Keratinocyte (primary cell): Measurements from ENCODE around the gene EFCAB8. TPM values are rescaled to one million over a fixed set of nuclear protein-coding genes. Genes with fewer than 3 reads are reported as not detected.

Source experiments
- DNase-seq: peaks from one replicate; pipeline ENCODE4 v3.0.0-alpha.2; 2011; ENCODE audit warnings: low read depth, missing footprints, low spot score
- FAIRE-seq: peaks from 2 replicates; lab custom pipeline; 2011; peaks lifted over from hg19 to GRCh38; lab: Jason Lieb, UNC
- H2AFZ ChIP-seq: 2 replicates; pipeline ENCODE4 v1.6.0; 2012; ENCODE audit warnings: low read length, control low read depth, inconsistent platforms; ENCODE audit not compliant: control insufficient read depth
- H3K27ac ChIP-seq: 2 replicates; pipeline ENCODE4 v1.5.1; 2011; ENCODE audit warnings: low read length; ENCODE audit not compliant: control insufficient read depth, insufficient read depth
- H3K27me3 ChIP-seq: 3 replicates; pipeline ENCODE4 v1.6.0; 2011; ENCODE audit warnings: low read length; ENCODE audit not compliant: control insufficient read depth, insufficient read depth; ENCODE audit errors: extremely low read depth
- H3K36me3 ChIP-seq, 2 experiments: 2 replicates in 1 of 2; 3 replicates in 1 of 2; pipeline ENCODE4 v1.5.1; 2011; ENCODE audit warnings: low read length in 2 of 2, mild to moderate bottlenecking in 1 of 2; ENCODE audit not compliant: control insufficient read depth in 2 of 2, insufficient read depth in 2 of 2; ENCODE audit errors: extremely low read depth in 1 of 2
- H3K4me1 ChIP-seq: 3 replicates; pipeline ENCODE4 v1.5.1; 2011; ENCODE audit warnings: low read length; ENCODE audit not compliant: control insufficient read depth, insufficient read depth; ENCODE audit errors: extremely low read depth
- H3K4me2 ChIP-seq: 3 replicates; pipeline ENCODE4 v1.6.0; 2011; ENCODE audit warnings: low read depth, low read length; ENCODE audit not compliant: control insufficient read depth, insufficient read depth; ENCODE audit errors: extremely low read depth
- H3K4me3 ChIP-seq, 3 experiments: fragments of 200-600 bp in 1 of 3; sonication (generic) in 1 of 3; 2 replicates in 2 of 3; 3 replicates in 1 of 3; pipeline ENCODE4 v1.5.1; 2011 to 2016; ENCODE audit warnings: low read length in 3 of 3, mild to moderate bottlenecking in 3 of 3, control low read depth in 2 of 3, inconsistent platforms in 1 of 3, low read depth in 1 of 3, mixed read lengths in 1 of 3, mixed run types in 1 of 3, moderate library complexity in 1 of 3; ENCODE audit not compliant: control insufficient read depth in 2 of 3, insufficient read depth in 2 of 3; ENCODE audit errors: extremely low read depth in 1 of 3
- H3K79me2 ChIP-seq: 2 replicates; pipeline ENCODE4 v1.6.0; 2012; ENCODE audit warnings: low read length; ENCODE audit not compliant: control insufficient read depth, insufficient read depth
- H3K9ac ChIP-seq: 3 replicates; pipeline ENCODE4 v1.6.0; 2011; ENCODE audit warnings: low read length; ENCODE audit not compliant: control insufficient read depth, insufficient read depth; ENCODE audit errors: extremely low read depth
- H3K9me1 ChIP-seq: 3 replicates; pipeline ENCODE4 v1.6.0; 2011; ENCODE audit warnings: low read length; ENCODE audit not compliant: control insufficient read depth, insufficient read depth; ENCODE audit errors: extremely low read depth
- H3K9me3 ChIP-seq: 2 replicates; pipeline ENCODE4 v1.5.1; 2012; ENCODE audit warnings: low read depth, low read length; ENCODE audit not compliant: control insufficient read depth
- H4K20me1 ChIP-seq: 3 replicates; pipeline ENCODE4 v1.6.0; 2011; ENCODE audit warnings: low read length; ENCODE audit not compliant: control insufficient read depth, insufficient read depth; ENCODE audit errors: extremely low read depth
- CTCF ChIP-seq, 3 experiments: IDR thresholded peaks in 1 of 3; conservative IDR thresholded peaks in 1 of 3; optimal IDR thresholded peaks in 1 of 3; 2 replicates in 2 of 3; 3 replicates in 1 of 3; pipeline versions ENCODE3 to v1.5.1; 2011; ENCODE audit warnings: low read length in 3 of 3, mild to moderate bottlenecking in 3 of 3, moderate library complexity in 2 of 3, control low read depth in 1 of 3, inconsistent platforms in 1 of 3; ENCODE audit not compliant: insufficient read depth in 2 of 3; ENCODE audit errors: extremely low read depth in 1 of 3
- EZH2 ChIP-seq: IDR thresholded peaks from one replicate; pipeline ENCODE4 v1.6.1; 2012; ENCODE audit warnings: inconsistent platforms, mild to moderate bottlenecking, low read length, moderate library complexity
- dilution Hi-C: fragments of 300-500 bp; cut with MboI; formaldehyde crosslinking; loops from one replicate; pipeline ENCODE4 v1.7.0; 2020; ENCODE audit warnings: low sequenced_read_pairs; ENCODE audit not compliant: extremely low pct_ligation_motif_present
- polyA plus RNA-seq, 5 experiments: library from polyadenylated mRNA; depleted of rRNA in 3 of 5; stranded (reverse) in 3 of 5; stranded (forward) in 1 of 5; unstranded in 1 of 5; fragments of >200 nt; gene quantifications; 1 replicate in 1 of 5; 2 replicates in 3 of 5; 3 replicates in 1 of 5; pipeline versions ENCODE4 v1.2.1 to v1.2.3, GENCODE V29; 2011 to 2012; ENCODE audit warnings: missing spikeins in 2 of 5, low read depth in 1 of 5, low replicate concordance in 1 of 5

The EFCAB8 gene
- polyA plus RNA-seq, 1 donor (not counting 4 experiments of a cell fraction or from before 2014, with no cell fraction given): 0.03 TPM

- Histone ChIP-seq H3K4me3 (no peak overlapping the region), H3K27me3 (no peaks in the 10 kb centered on the region), H3K9me1 (no peaks in the 10 kb centered on the region), H3K9ac (no peak overlapping the region), H2AFZ (no peak overlapping the region), H3K4me2 (no peak overlapping the region), H3K27ac (no peak overlapping the region), H4K20me1 (peaks cover 5% of the 10 kb centered on the region), H3K79me2 (peaks cover 46% of the 10 kb centered on the region), H3K9me3 (no peaks in the 10 kb centered on the region), H3K4me1 (peaks cover 22% of the 10 kb centered on the region), H3K36me3 (peaks cover 11 to 28% of the 10 kb centered on the region in 2 experiments)
- DNase-seq (no peak), FAIRE-seq (no peak)
- TF ChIP-seq CTCF (optimal IDR thresholded peaks at IDR 0.05 in 1 of 3, IDR thresholded peaks at IDR 0.05 in 1 of 3, conservative IDR thresholded peaks at IDR 0.05 in 1 of 3; ENCODE audit: extremely low read depth in 1 of 3, insufficient read depth in 2 of 3, low read length in 3 of 3): no peak
- TF ChIP-seq EZH2: no peak
- dilution Hi-C loops: no loop called here
Observed at GRCh38 chr20:32842688-32843524, 15.8 kb upstream of the EFCAB8 start.

- Histone ChIP-seq H3K4me1 (peaks cover 22% of the 10 kb centered on the region), H3K79me2 (peaks cover 34% of the 10 kb centered on the region), H4K20me1 (peaks cover 5% of the 10 kb centered on the region), H3K9ac (no peak overlapping the region), H3K27me3 (no peaks in the 10 kb centered on the region), H3K27ac (no peak overlapping the region), H3K4me3 (no peak overlapping the region), H3K9me1 (no peaks in the 10 kb centered on the region), H3K36me3 (peaks cover 13 to 21% of the 10 kb centered on the region in 2 experiments), H3K4me2 (no peak overlapping the region), H2AFZ (no peak overlapping the region), H3K9me3 (no peaks in the 10 kb centered on the region)
- DNase-seq (no peak), FAIRE-seq (no peak)
- dilution Hi-C loops: no loop called here
- no peak for TF ChIP-seq EZH2
- no peak for TF ChIP-seq CTCF (optimal IDR thresholded peaks at IDR 0.05 in 1 of 3, IDR thresholded peaks at IDR 0.05 in 1 of 3, conservative IDR thresholded peaks at IDR 0.05 in 1 of 3; ENCODE audit: extremely low read depth in 1 of 3, insufficient read depth in 2 of 3, low read length in 3 of 3)
Observed at GRCh38 chr20:32845786-32846185, 12.9 kb upstream of the EFCAB8 start.
